HG03097 (cell line): ENCODE measurements around the gene FNDC10.

Source experiments
- ATAC-seq: cut with Tn5 transposase; IDR thresholded peaks from one replicate; pipeline ENCODE4 v1.9.1; 2021; ENCODE audit not compliant: unreplicated experiment, low FRiP score

FNDC10 gene

GRCh38 chr1:1551524-1552262 lies 48.2 kb downstream of the FNDC10 start:
- ATAC-seq, result no peak

- no peak for ATAC-seq
Measured at GRCh38 chr1:1550591-1551432, 49.1 kb downstream of the FNDC10 start.

GRCh38 chr1:1550087-1550486 lies 49.8 kb downstream of the FNDC10 start:
- ATAC-seq, result no peak

GRCh38 chr1:1548591-1548990 lies 51.3 kb downstream of the FNDC10 start:
- no peak for ATAC-seq
